Smooth muscle cell (in vitro differentiated cells): Measurements from ENCODE around the gene INAFM1. TPM values are rescaled to one million over a fixed set of nuclear protein-coding genes. Genes with fewer than 3 reads are reported as not detected.
"Not testable (repeated sequence)": the region's sequence is repeated elsewhere in the genome, so short reads cannot be mapped to it uniquely, and the experiment has no call there.

Experiments
- DNase-seq: peaks from one replicate; lab custom pipeline; 2025; ENCODE audit not compliant: unreplicated experiment; lab: John Stamatoyannopoulos, UW
- H2AFZ ChIP-seq: fragments of 200-600 bp; sonication (generic); 2 replicates; pipeline ENCODE4 v1.6.0; 2016; ENCODE audit warnings: antibody characterized with exemption, low read depth, mild to moderate bottlenecking
- H3F3A ChIP-seq: fragments of 200-600 bp; sonication (generic); 2 replicates; pipeline ENCODE4 v1.6.0; 2017; ENCODE audit warnings: antibody characterized with exemption, low read depth
- H3K27ac ChIP-seq: fragments of 200-600 bp; sonication (generic); 2 replicates; pipeline ENCODE4 v1.5.1; 2016; ENCODE audit warnings: low read depth, mild to moderate bottlenecking
- H3K27me3 ChIP-seq: fragments of 200-600 bp; sonication (generic); 2 replicates; pipeline ENCODE4 v1.6.1; 2016; ENCODE audit warnings: low read depth, mild to moderate bottlenecking
- H3K36me3 ChIP-seq: fragments of 200-600 bp; sonication (generic); 2 replicates; pipeline ENCODE4 v1.5.1; 2016; ENCODE audit warnings: low read depth
- H3K4me1 ChIP-seq: fragments of 200-600 bp; sonication (generic); 2 replicates; pipeline ENCODE4 v1.5.1; 2016; ENCODE audit warnings: low read depth
- H3K4me2 ChIP-seq: fragments of 200-600 bp; sonication (generic); 2 replicates; pipeline ENCODE4 v1.6.0; 2016; ENCODE audit warnings: mild to moderate bottlenecking
- H3K4me3 ChIP-seq: fragments of 200-600 bp; sonication (generic); 2 replicates; pipeline ENCODE4 v1.5.1; 2016; ENCODE audit warnings: mild to moderate bottlenecking
- H3K79me2 ChIP-seq: fragments of 200-600 bp; sonication (generic); 2 replicates; pipeline ENCODE4 v1.6.0; 2016; ENCODE audit warnings: low read depth, mild to moderate bottlenecking
- H3K9ac ChIP-seq: fragments of 200-600 bp; sonication (generic); 2 replicates; pipeline ENCODE4 v1.6.0; 2016; ENCODE audit warnings: low read depth
- H3K9me3 ChIP-seq: fragments of 200-600 bp; sonication (generic); replicated peaks from 2 replicates; pipeline ENCODE4 v1.5.1; 2016; ENCODE audit warnings: low read depth
- H4K20me1 ChIP-seq: fragments of 200-600 bp; sonication (generic); 2 replicates; pipeline ENCODE4 v1.6.0; 2016; ENCODE audit warnings: low read depth
- CTCF ChIP-seq: fragments of 200-600 bp; sonication (generic); IDR thresholded peaks from 2 replicates; pipeline ENCODE4 v1.5.1; 2017; ENCODE audit warnings: borderline replicate concordance, mild to moderate bottlenecking, antibody characterized with exemption; ENCODE audit not compliant: insufficient read depth, poor library complexity, severe bottlenecking
- WGBS: methylation state at CpG from one replicate; pipeline ENCODE4 v1.1.7; 2016; ENCODE audit warnings: low lambda C conversion rate; 5-methylcytosine and 5-hydroxymethylcytosine counted together
- polyA plus RNA-seq: library from polyadenylated mRNA; unstranded; fragments of >200 nt; fragmentation: Nextera tagmentation; extraction: Ambion mirVana; gene quantifications from 2 replicates; pipeline ENCODE4 v1.2.1, GENCODE V29; 2016
- total RNA-seq: library from RNA; depleted of rRNA; stranded (reverse); fragments of >200 nt; gene quantifications from 2 replicates; pipeline ENCODE4 v1.2.3, GENCODE V29; 2014

Gene INAFM1
- total and polyA plus RNA-seq, 2 experiments from 2014 or later: 7.2 to 29.7 TPM

GRCh38 chr19:47260476-47260875 lies 14.2 kb upstream of the INAFM1 start:
- H3K9ac ChIP-seq: no peak overlapping the region
- no peaks in the 10 kb centered on the region for H3F3A ChIP-seq
- H3K27me3 ChIP-seq: no peaks in the 10 kb centered on the region
- DNase-seq: no peak
- WGBS: 97% methylated on average over 14 of the region's 17 CpGs
- H3K79me2 ChIP-seq: peaks cover 50% of the 10 kb centered on the region
- H3K36me3 ChIP-seq: peaks cover 8% of the 10 kb centered on the region
- H3K4me2 ChIP-seq: peak overlapping the region; percentile 12
- no peak overlapping the region for H2AFZ ChIP-seq
- H3K27ac ChIP-seq: no peak overlapping the region
- TF ChIP-seq CTCF: no peak
- peaks cover 36% of the 10 kb centered on the region for H4K20me1 ChIP-seq
- no peaks in the 10 kb centered on the region for H3K9me3 ChIP-seq
- H3K4me1 ChIP-seq: peaks cover 15% of the 10 kb centered on the region
- H3K4me3 ChIP-seq: no peak overlapping the region

- Histone ChIP-seq H3K4me1 (peaks cover 15% of the 10 kb centered on the region), H3K79me2 (peaks cover 50% of the 10 kb centered on the region), H4K20me1 (peaks cover 47% of the 10 kb centered on the region)
- DNase-seq, H3K36me3 ChIP-seq, H3K9me3 ChIP-seq, H3K27ac ChIP-seq, H3K27me3 ChIP-seq, H2AFZ ChIP-seq, H3K9ac ChIP-seq, H3F3A ChIP-seq, H3K4me2 ChIP-seq, H3K4me3 ChIP-seq: not testable (repeated sequence)
- 98% methylated on average over 14 of the region's 14 CpGs for WGBS
Observed at GRCh38 chr19:47261946-47262793, 12.5 kb upstream of the INAFM1 start.

- Histone ChIP-seq H3K27ac (no peak overlapping the region), H3K9me3 (no peaks in the 10 kb centered on the region), H3K4me2 (no peak overlapping the region), H3F3A (peaks cover 3% of the 10 kb centered on the region), H4K20me1 (peaks cover 52% of the 10 kb centered on the region), H3K4me1 (no peaks in the 10 kb centered on the region), H2AFZ (no peak overlapping the region), H3K79me2 (peaks cover 32% of the 10 kb centered on the region), H3K9ac (no peak overlapping the region), H3K36me3 (peaks cover 9% of the 10 kb centered on the region), H3K4me3 (no peak overlapping the region), H3K27me3 (no peaks in the 10 kb centered on the region)
- no peak for DNase-seq
- 98% methylated on average over 30 of the region's 30 CpGs for WGBS
- no peak for TF ChIP-seq CTCF
Observed at GRCh38 chr19:47264629-47265028, 10.1 kb upstream of the INAFM1 start.

- Histone ChIP-seq H3K4me2 (no peak overlapping the region), H3K4me3 (no peak overlapping the region), H3K9me3 (no peaks in the 10 kb centered on the region), H3K9ac (no peak overlapping the region), H2AFZ (no peak overlapping the region), H3F3A (peaks cover 3% of the 10 kb centered on the region), H3K4me1 (no peaks in the 10 kb centered on the region), H3K79me2 (peaks cover 16% of the 10 kb centered on the region), H4K20me1 (peaks cover 50% of the 10 kb centered on the region), H3K27ac (no peak overlapping the region), H3K36me3 (peaks cover 5% of the 10 kb centered on the region), H3K27me3 (no peaks in the 10 kb centered on the region)
- TF ChIP-seq CTCF: no peak
- no peak for DNase-seq
- WGBS: 91% methylated on average over 17 of the region's 21 CpGs
Observed at GRCh38 chr19:47266401-47266941, 8.2 kb upstream of the INAFM1 start.
